Measurements from ENCODE around the gene FAM83G.
"Not testable (repeated sequence)": the region's sequence is repeated elsewhere in the genome, so short reads cannot be mapped to it uniquely, and the experiment has no call there.

GRCh38 chr17:19032377-19032988, 27.9 kb upstream of the FAM83G start:
- TF ChIP-seq EZH2 (IDR thresholded peaks at IDR 0.05); POLR2AphosphoS5 (IDR thresholded peaks at IDR 0.05; ENCODE audit: borderline replicate concordance, low read depth, low read length); FOXP2 (optimal IDR thresholded peaks at IDR 0.05; ENCODE audit: control extremely low read depth, extremely low read length, insufficient read depth): not testable (repeated sequence)
